HCT116 (cell line): ENCODE results near the gene TSKU.

Experiments
- CTCF ChIP-seq, 3 experiments: fragments of 200-600 bp in 1 of 3; sonication (generic) in 1 of 3; IDR thresholded peaks in 2 of 3; conservative IDR thresholded peaks in 1 of 3; 2 replicates each; pipeline ENCODE4 v1.5.1; 2012 to 2017; ENCODE audit warnings: low read depth in 2 of 3, low read length in 2 of 3, antibody characterized with exemption in 1 of 3, borderline replicate concordance in 1 of 3, control low read depth in 1 of 3, mild to moderate bottlenecking in 1 of 3, mixed read lengths in 1 of 3, mixed run types in 1 of 3, moderate library complexity in 1 of 3; ENCODE audit not compliant: insufficient read depth in 1 of 3
- ELF1 ChIP-seq: IDR thresholded peaks from 2 replicates; pipeline ENCODE4 v1.6.1; 2012; ENCODE audit warnings: low read depth, borderline replicate concordance
- EZH2 ChIP-seq: fragments of 200-600 bp; sonication (generic); IDR thresholded peaks from 2 replicates; pipeline ENCODE4 v1.6.1; 2017; ENCODE audit warnings: antibody characterized with exemption, mixed run types
- EZH2phosphoT487 ChIP-seq: fragments of 200-600 bp; IDR thresholded peaks from 2 replicates; pipeline ENCODE4 v1.6.1; 2018; ENCODE audit warnings: antibody characterized with exemption, borderline replicate concordance
- POLR2AphosphoS5 ChIP-seq: IDR thresholded peaks from 2 replicates; pipeline ENCODE4 v1.6.1; 2011; ENCODE audit warnings: mild to moderate bottlenecking, low read depth, low read length, moderate library complexity
- REST ChIP-seq: IDR thresholded peaks from 2 replicates; pipeline ENCODE4 v1.6.1; 2012; ENCODE audit warnings: low read depth
- SIN3A ChIP-seq: IDR thresholded peaks from 2 replicates; pipeline ENCODE4 v1.6.1; 2012; ENCODE audit warnings: low read depth
- YY1 ChIP-seq: IDR thresholded peaks from 2 replicates; pipeline ENCODE4 v1.6.1; 2011; ENCODE audit warnings: low read length, low read depth, moderate library complexity, mild to moderate bottlenecking; ENCODE audit not compliant: insufficient replicate concordance; ENCODE audit errors: extremely low read depth

- no peak for TF ChIP-seq ELF1
- TF ChIP-seq CTCF (IDR thresholded peaks at IDR 0.05 in 2 of 3, conservative IDR thresholded peaks at IDR 0.05 in 1 of 3; ENCODE audit: borderline replicate concordance in 1 of 3, insufficient read depth in 1 of 3, low read depth in 2 of 3, low read length in 2 of 3), result no peak
- TF ChIP-seq POLR2AphosphoS5, result no peak
- TF ChIP-seq EZH2phosphoT487, result no peak
- no peak for TF ChIP-seq REST
- TF ChIP-seq EZH2, result no peak
- TF ChIP-seq SIN3A, result no peak
- TF ChIP-seq YY1, result no peak
Observed at GRCh38 chr11:76796511-76797198, 13.5 kb downstream of the TSKU start.
